Endothelial cell of umbilical vein (primary cell): Measurements from ENCODE around the gene STARD13. TPM values are rescaled to one million over a fixed set of nuclear protein-coding genes. Genes with fewer than 3 reads are reported as not detected.
A peak's percentile ranks its signal among the peaks of the same experiment; 100 is the strongest.

Experiments
- BruUV-seq: library from RNA; stranded (reverse); fragments of 400-500 nt; replicated peaks from 2 replicates; lab custom pipeline; 2021; lab: Mats Ljungman, UMichigan
- CTCF ChIA-PET: fragments of 300-600, 350-600 bp; sonication (Branson Sonifier 250); formaldehyde crosslinking; loops from one replicate; lab custom pipeline; 2021; ENCODE audit warnings: antibody characterized with exemption, inconsistent platforms; lab: Charles Lee
- POLR2A ChIA-PET: fragments of 300-600, 350-600 bp; sonication (Branson Sonifier 250); formaldehyde crosslinking; loops from one replicate; lab custom pipeline; 2021; ENCODE audit warnings: antibody characterized with exemption, inconsistent platforms; lab: Charles Lee
- DNase-seq: peaks from one replicate; pipeline ENCODE4 v3.0.0-alpha.2; 2011; ENCODE audit warnings: low read depth, low spot score
- FAIRE-seq: peaks from 2 replicates; lab custom pipeline; 2011; peaks lifted over from hg19 to GRCh38; lab: Jason Lieb, UNC
- H2AFZ ChIP-seq: 2 replicates; pipeline ENCODE4 v1.6.0; 2012; ENCODE audit warnings: low read depth, low read length, control low read depth, inconsistent platforms
- H3K27ac ChIP-seq: 2 replicates; pipeline ENCODE4 v1.5.1; 2011; ENCODE audit warnings: low read depth, mild to moderate bottlenecking, control low read depth, low read length, moderate library complexity; ENCODE audit not compliant: insufficient read depth
- H3K27me3 ChIP-seq, 2 experiments: 2 replicates each; pipeline versions ENCODE4 v1.6.0 to v1.6.1; 2011; ENCODE audit warnings: low read length in 2 of 2, mixed read lengths in 1 of 2; ENCODE audit not compliant: control insufficient read depth in 2 of 2, insufficient read depth in 2 of 2
- H3K36me3 ChIP-seq, 2 experiments: 2 replicates in 1 of 2; 3 replicates in 1 of 2; pipeline ENCODE4 v1.5.1; 2011; ENCODE audit warnings: low read length in 2 of 2, mild to moderate bottlenecking in 1 of 2, moderate library complexity in 1 of 2; ENCODE audit not compliant: control insufficient read depth in 2 of 2, insufficient read depth in 2 of 2; ENCODE audit errors: extremely low read depth in 1 of 2
- H3K4me1 ChIP-seq: 3 replicates; pipeline ENCODE4 v1.5.1; 2011; ENCODE audit warnings: mild to moderate bottlenecking, low read length; ENCODE audit not compliant: control insufficient read depth, insufficient read depth; ENCODE audit errors: extremely low read depth
- H3K4me2 ChIP-seq: 2 replicates; pipeline ENCODE4 v1.6.1; 2011; ENCODE audit warnings: low read length, control low read depth, mixed read lengths; ENCODE audit not compliant: insufficient read depth
- H3K4me3 ChIP-seq, 3 experiments: fragments of 200-600 bp in 1 of 3; sonication (generic), shearing (Covaris generic) in 1 of 3; replicated peaks in 1 of 3; 2 replicates each; pipeline ENCODE4 v1.5.1; 2011 to 2016; ENCODE audit warnings: control low read depth in 3 of 3, low read length in 3 of 3, mild to moderate bottlenecking in 2 of 3, inconsistent platforms in 1 of 3, low read depth in 1 of 3, moderate library complexity in 1 of 3; ENCODE audit not compliant: insufficient read depth in 1 of 3
- H3K79me2 ChIP-seq: 2 replicates; pipeline ENCODE4 v1.6.0; 2012; ENCODE audit warnings: low read length, inconsistent platforms; ENCODE audit not compliant: control insufficient read depth, insufficient read depth
- H3K9ac ChIP-seq: replicated peaks from 2 replicates; pipeline ENCODE3; 2011; ENCODE audit warnings: low read length, control low read depth; ENCODE audit not compliant: insufficient read depth; ENCODE audit errors: extremely low read depth
- H3K9me1 ChIP-seq: replicated peaks from 3 replicates; pipeline ENCODE4 v1.6.0; 2011; ENCODE audit warnings: mild to moderate bottlenecking, low read length; ENCODE audit not compliant: control insufficient read depth, insufficient read depth; ENCODE audit errors: extremely low read depth
- H3K9me3 ChIP-seq: replicated peaks from 2 replicates; pipeline ENCODE4 v1.5.1; 2012; ENCODE audit warnings: low read length, inconsistent platforms; ENCODE audit not compliant: control insufficient read depth, insufficient read depth
- H4K20me1 ChIP-seq: replicated peaks from 2 replicates; pipeline ENCODE3; 2011; ENCODE audit warnings: mild to moderate bottlenecking, low read length; ENCODE audit not compliant: control insufficient read depth, insufficient read depth; ENCODE audit errors: extremely low read depth
- CTCF ChIP-seq, 2 donors: IDR thresholded peaks; 1 replicate in 1 of 2; 2 replicates in 1 of 2; pipeline ENCODE4 v1.5.1; 2011; ENCODE audit warnings: low read length in 2 of 2, mild to moderate bottlenecking in 2 of 2, moderate library complexity in 2 of 2, control low read depth in 1 of 2, inconsistent platforms in 1 of 2, low read depth in 1 of 2; ENCODE audit not compliant: insufficient read depth in 1 of 2; ENCODE audit errors: extremely low read depth in 1 of 2
- EZH2 ChIP-seq: IDR thresholded peaks from 2 replicates; pipeline ENCODE4 v1.6.1; 2012; ENCODE audit warnings: borderline replicate concordance, low read depth, mild to moderate bottlenecking, moderate library complexity, low read length, inconsistent platforms; ENCODE audit not compliant: severe bottlenecking
- FOS ChIP-seq: IDR thresholded peaks from 2 replicates; pipeline ENCODE4 v1.6.1; 2011; ENCODE audit warnings: mild to moderate bottlenecking, low read length, moderate library complexity, borderline replicate concordance; ENCODE audit not compliant: insufficient read depth
- GATA2 ChIP-seq: IDR thresholded peaks from 2 replicates; pipeline ENCODE4 v1.7.0; 2011; ENCODE audit warnings: low read depth, mild to moderate bottlenecking, moderate library complexity, mixed read lengths, low read length; ENCODE audit not compliant: insufficient read length, insufficient read depth
- JUN ChIP-seq: IDR thresholded peaks from 2 replicates; pipeline ENCODE4 v1.6.1; 2011; ENCODE audit warnings: borderline replicate concordance, low read depth; ENCODE audit not compliant: insufficient read length, insufficient read depth
- MAX ChIP-seq: IDR thresholded peaks from 2 replicates; pipeline ENCODE4 v1.6.1; 2011; ENCODE audit not compliant: insufficient read depth, insufficient read length
- MYC ChIP-seq: IDR thresholded peaks from one replicate; pipeline ENCODE4 v1.6.1; 2011; ENCODE audit warnings: mild to moderate bottlenecking, low read depth, low read length
- POLR2A ChIP-seq: IDR thresholded peaks from 2 replicates; pipeline ENCODE4 v1.6.1; 2012; ENCODE audit warnings: low read depth, mild to moderate bottlenecking, control low read depth, low read length
- POLR2AphosphoS5 ChIP-seq: IDR thresholded peaks from 2 replicates; pipeline ENCODE4 v1.6.1; 2012; ENCODE audit warnings: low read depth, mild to moderate bottlenecking, control low read depth, low read length, moderate library complexity; ENCODE audit not compliant: insufficient read depth
- dilution Hi-C: fragments of 300-500 bp; cut with MboI; formaldehyde crosslinking; loops from one replicate; pipeline ENCODE4 v1.15.0; 2019; ENCODE audit warnings: low sequenced_read_pairs; ENCODE audit not compliant: extremely low pct_ligation_motif_present
- intact Hi-C: fragments of 100-400 bp; cut with micrococcal nuclease; formaldehyde crosslinking; loops from one replicate; pipeline ENCODE4 v1.10.0; 2022
- polyA plus RNA-seq, 4 experiments: library from polyadenylated mRNA; depleted of rRNA in 3 of 4; stranded (reverse) in 3 of 4; unstranded in 1 of 4; fragments of >200 nt; gene quantifications; 2 replicates each; pipeline versions ENCODE4 v1.2.1 to v1.2.3, GENCODE V29; 2011 to 2012; ENCODE audit warnings: missing spikeins in 1 of 4
- total RNA-seq: library from RNA; stranded (reverse); gene quantifications from 2 replicates; pipeline ENCODE4 v1.2.3, GENCODE V29; 2021

The STARD13 gene
- total and polyA plus RNA-seq, 2 donors (not counting 3 experiments of a cell fraction or from before 2014, with no cell fraction given), result 11.0 to 47.7 TPM

GRCh38 chr13:33307843-33308242 lies 22.3 kb upstream of the STARD13 start:
- TF ChIP-seq MYC (no peak), MAX (no peak), JUN (no peak), FOS (no peak)
- dilution Hi-C loops, result no loop called here
- Histone ChIP-seq H3K79me2 (no peaks in the 10 kb centered on the region), H3K9ac (no peak overlapping the region), H3K27ac (no peak overlapping the region), H3K27me3 (no peaks in the 10 kb centered on the region), H3K9me1 (no peaks in the 10 kb centered on the region), H3K36me3 (no peaks in the 10 kb centered on the region), H4K20me1 (no peaks in the 10 kb centered on the region), H3K4me3 (no peak overlapping the region), H3K9me3 (no peaks in the 10 kb centered on the region), H2AFZ (no peak overlapping the region), H3K4me1 (peaks cover 3% of the 10 kb centered on the region), H3K4me2 (no peak overlapping the region)
- no peak for FAIRE-seq
- ChIA-PET CTCF (interaction anchor here (0.7 to 1.2 kb wide), 3 partner anchors 12 to 239 kb away, joined by 3 read pairs; no protein-coding TSS in a partner anchor), POLR2A (no interaction called here)
- intact Hi-C loops, result no loop called here
- DNase-seq, result peak; percentile 19
- BruUV-seq, result no TSS peak

- FAIRE-seq, result no peak
- dilution Hi-C loops, result no loop called here
Observed at GRCh38 chr13:33303855-33304597, 18.5 kb upstream of the STARD13 start.

More at GRCh38 chr13:33303855-33304597, 18.5 kb upstream of the STARD13 start:
- Histone ChIP-seq H3K27me3 (no peaks in the 10 kb centered on the region), H3K9ac (no peak overlapping the region), H3K4me3 (no peak overlapping the region), H3K27ac (no peak overlapping the region), H3K4me1 (no peaks in the 10 kb centered on the region), H4K20me1 (no peaks in the 10 kb centered on the region), H3K36me3 (no peaks in the 10 kb centered on the region), H2AFZ (no peak overlapping the region), H3K9me3 (no peaks in the 10 kb centered on the region), H3K4me2 (no peak overlapping the region), H3K79me2 (no peaks in the 10 kb centered on the region), H3K9me1 (no peaks in the 10 kb centered on the region)
- no peak for TF ChIP-seq CTCF (IDR thresholded peaks at IDR 0.05; ENCODE audit: extremely low read depth in 1 of 2, insufficient read depth in 1 of 2, low read depth in 1 of 2, low read length in 2 of 2)
- no peak for TF ChIP-seq GATA2
- TF ChIP-seq MYC, result no peak
- TF ChIP-seq MAX, result no peak
- TF ChIP-seq POLR2AphosphoS5, result no peak
- TF ChIP-seq EZH2, result no peak
- no peak for TF ChIP-seq POLR2A
- TF ChIP-seq JUN, result no peak
- no peak for TF ChIP-seq FOS
- ChIA-PET CTCF (no interaction called here), POLR2A (no interaction called here)
- DNase-seq, result no peak
- intact Hi-C loops, result no loop called here
- no TSS peak for BruUV-seq
